HFF-Myc (cell line): ENCODE data around the gene UMAD1.

Source experiments
- DNase-seq: peaks from one replicate; pipeline ENCODE4 v3.0.0-alpha.2; 2011; ENCODE audit warnings: low read depth; ENCODE audit errors: extremely low read depth
- H3K4me3 ChIP-seq: replicated peaks from 2 replicates; pipeline ENCODE4 v1.5.1; 2011; ENCODE audit warnings: low read depth, mild to moderate bottlenecking, control low read depth, low read length
- CTCF ChIP-seq: IDR thresholded peaks from 2 replicates; pipeline ENCODE4 v1.5.1; 2012; ENCODE audit warnings: mild to moderate bottlenecking, low read depth, low read length, control low read depth; ENCODE audit errors: missing control alignments

Gene UMAD1

GRCh38 chr7:7710469-7710868 lies 69.9 kb downstream of the UMAD1 start:
- no peak overlapping the region for H3K4me3 ChIP-seq
- no peak for TF ChIP-seq CTCF
- DNase-seq: no peak

- no peak for DNase-seq
- no peak overlapping the region for H3K4me3 ChIP-seq
- no peak for TF ChIP-seq CTCF
Measured at GRCh38 chr7:7713730-7714129, 73.2 kb downstream of the UMAD1 start.

- no peak for TF ChIP-seq CTCF
- DNase-seq: no peak
- no peak within 1 kb of the TSS for H3K4me3 ChIP-seq
Measured at GRCh38 chr7:7718492-7718891, 77.9 kb downstream of the UMAD1 start, which contains the start of gene RPA3. Gene RPA3 (minus strand): TSS chr7:7718607. CDS start chr7:7640418, 78,189 bp downstream.

GRCh38 chr7:7719236-7719635 lies 78.7 kb downstream of the UMAD1 start:
- H3K4me3 ChIP-seq: no peak overlapping the region
- no peak for TF ChIP-seq CTCF
- peak; percentile 94 for DNase-seq

- no peak overlapping the region for H3K4me3 ChIP-seq
- no peak for DNase-seq
- no peak for TF ChIP-seq CTCF
Measured at GRCh38 chr7:7720193-7720592, 79.6 kb downstream of the UMAD1 start.

GRCh38 chr7:7720750-7721621 lies 80.4 kb downstream of the UMAD1 start:
- no peak for DNase-seq
- H3K4me3 ChIP-seq: no peak overlapping the region
- TF ChIP-seq CTCF: no peak

- H3K4me3 ChIP-seq: no peak overlapping the region
- TF ChIP-seq CTCF: no peak
- no peak for DNase-seq
Measured at GRCh38 chr7:7731732-7732131, 91.2 kb downstream of the UMAD1 start.
